ENCODE measurements around the gene GGT1.
"Not testable (repeated sequence)": the region's sequence is repeated elsewhere in the genome, so short reads cannot be mapped to it uniquely, and the experiment has no call there.

Gene GGT1

GRCh38 chr22:24644409-24644808, 41.4 kb downstream of the GGT1 start:
- not testable (repeated sequence) for DNase-seq

GRCh38 chr22:24645408-24646399, 42.7 kb downstream of the GGT1 start:
- not testable (repeated sequence) for DNase-seq

GRCh38 chr22:24646756-24647155, 43.8 kb downstream of the GGT1 start:
- DNase-seq: not testable (repeated sequence)

- DNase-seq: not testable (repeated sequence)
These were observed 46.4 kb downstream of the GGT1 start for GRCh38 chr22:24649371-24649770.

GRCh38 chr22:24650884-24651283, 47.9 kb downstream of the GGT1 start:
- DNase-seq: not testable (repeated sequence)

- not testable (repeated sequence) for DNase-seq
These were observed 62.4 kb downstream of the GGT1 start for GRCh38 chr22:24665395-24665794.

- DNase-seq: not testable (repeated sequence)
These were observed 64.9 kb downstream of the GGT1 start for GRCh38 chr22:24667904-24668303.

- not testable (repeated sequence) for DNase-seq
These were observed 69.5 kb downstream of the GGT1 start for GRCh38 chr22:24672532-24672931.
